Loucy (cell line): Measurements from ENCODE around the gene CDX2.
"Not testable (repeated sequence)": the region's sequence is repeated elsewhere in the genome, so short reads cannot be mapped to it uniquely, and the experiment has no call there.

Experiments used
- H2AFZ ChIP-seq: fragments of 200-600 bp; sonication (generic); 2 replicates; pipeline ENCODE4 v1.6.0; 2016; ENCODE audit warnings: antibody characterized with exemption, mild to moderate bottlenecking, low read length, moderate library complexity
- H3F3A ChIP-seq: fragments of 200-600 bp; 2 replicates; pipeline ENCODE4 v1.6.0; 2016; ENCODE audit warnings: antibody characterized with exemption, low read depth, mild to moderate bottlenecking
- H3K27me3 ChIP-seq: fragments of 200-600 bp; sonication (generic); 2 replicates; pipeline ENCODE4 v1.6.1; 2014; ENCODE audit warnings: low read length, mild to moderate bottlenecking; ENCODE audit not compliant: insufficient read depth, poor library complexity, severe bottlenecking
- H3K36me3 ChIP-seq: fragments of 200-600 bp; sonication (generic); 2 replicates; pipeline ENCODE4 v1.6.1; 2016; ENCODE audit warnings: low read length; ENCODE audit not compliant: insufficient read depth
- H3K4me1 ChIP-seq: fragments of 200-600 bp; sonication (generic); 2 replicates; pipeline ENCODE4 v1.5.1; 2014; ENCODE audit warnings: low read length, mild to moderate bottlenecking; ENCODE audit not compliant: insufficient read depth, poor library complexity, severe bottlenecking
- H3K4me2 ChIP-seq: fragments of 200-600 bp; sonication (generic); 2 replicates; pipeline ENCODE4 v1.6.0; 2014; ENCODE audit warnings: antibody characterized with exemption, low read length, low read depth, mild to moderate bottlenecking; ENCODE audit not compliant: poor library complexity, severe bottlenecking
- H3K4me3 ChIP-seq: fragments of 200-600 bp; sonication (generic); 2 replicates; pipeline ENCODE4 v1.5.1; 2014; ENCODE audit warnings: low read length, mild to moderate bottlenecking, mixed read lengths; ENCODE audit not compliant: poor library complexity, severe bottlenecking
- H3K79me2 ChIP-seq: fragments of 200-600 bp; sonication (generic); 2 replicates; pipeline ENCODE4 v1.6.1; 2014; ENCODE audit warnings: low read length; ENCODE audit not compliant: insufficient read depth
- H3K9ac ChIP-seq: fragments of 200-600 bp; sonication (generic); 2 replicates; pipeline ENCODE4 v1.6.0; 2014; ENCODE audit warnings: mild to moderate bottlenecking, low read depth, low read length, moderate library complexity; ENCODE audit not compliant: poor library complexity, severe bottlenecking
- H3K9me2 ChIP-seq: fragments of 200-600 bp; sonication (generic); replicated peaks from 2 replicates; pipeline ENCODE4 v1.6.1; 2016; ENCODE audit warnings: low read depth, low read length, mixed read lengths
- H3K9me3 ChIP-seq: fragments of 200-600 bp; sonication (generic); 2 replicates; pipeline ENCODE4 v1.6.1; 2014; ENCODE audit warnings: mild to moderate bottlenecking, antibody characterized with exemption, low read length, low read depth; ENCODE audit not compliant: insufficient read depth
- H4K20me1 ChIP-seq: fragments of 200-600 bp; sonication (generic); 2 replicates; pipeline ENCODE4 v1.6.0; 2014; ENCODE audit warnings: antibody characterized with exemption, low read length, mild to moderate bottlenecking; ENCODE audit not compliant: insufficient read depth, poor library complexity, severe bottlenecking
- CTCF ChIP-seq: fragments of 200-600 bp; sonication (generic); conservative IDR thresholded peaks from 2 replicates; pipeline ENCODE4 v1.5.1; 2014; ENCODE audit warnings: mild to moderate bottlenecking, antibody characterized with exemption, low read length
- EZH2phosphoT487 ChIP-seq: fragments of 200-600 bp; IDR thresholded peaks from 2 replicates; pipeline ENCODE4 v1.6.1; 2018; ENCODE audit warnings: antibody characterized with exemption, mild to moderate bottlenecking, moderate library complexity, borderline replicate concordance

The CDX2 gene

DNA sequence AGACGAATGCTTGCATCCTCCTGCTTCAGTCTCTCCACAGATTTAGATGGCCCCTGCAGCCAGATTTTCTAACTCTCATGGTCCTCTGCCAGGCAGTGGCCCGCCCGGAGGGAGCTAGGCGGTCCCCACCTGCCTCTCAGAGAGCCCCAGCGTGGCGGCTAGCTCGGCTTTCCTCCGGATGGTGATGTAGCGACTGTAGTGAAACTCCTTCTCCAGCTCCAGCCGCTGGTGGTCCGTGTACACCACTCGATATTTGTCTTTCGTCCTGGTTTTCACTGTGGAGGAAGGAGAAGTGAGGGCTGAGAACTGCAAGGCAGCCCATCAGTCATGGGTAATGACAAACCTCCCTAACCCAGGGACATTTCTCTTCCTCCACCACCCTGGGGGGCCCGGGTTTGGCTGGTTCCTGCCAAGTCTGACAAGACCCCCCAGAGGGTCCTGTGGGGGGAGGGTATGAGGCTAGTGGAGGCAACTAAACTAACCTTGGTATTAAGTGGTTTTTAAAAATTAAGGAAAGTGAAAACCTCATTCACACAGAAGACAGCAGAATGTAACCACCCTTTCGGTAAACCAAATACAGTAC is 4.3 kb downstream of the CDX2 start:
- no peaks in the 10 kb centered on the region for H3K4me1 ChIP-seq
- no peak overlapping the region for H3K4me2 ChIP-seq
- no peak for TF ChIP-seq CTCF
- no peak for TF ChIP-seq EZH2phosphoT487
- no peaks in the 10 kb centered on the region for H3K79me2 ChIP-seq
- H3K9me3 ChIP-seq: no peaks in the 10 kb centered on the region
- no peaks in the 10 kb centered on the region for H3K9me2 ChIP-seq
- no peaks in the 10 kb centered on the region for H3K27me3 ChIP-seq
- H3F3A ChIP-seq: no peaks in the 10 kb centered on the region
- H3K9ac ChIP-seq: no peak overlapping the region
- no peak overlapping the region for H3K4me3 ChIP-seq
- no peaks in the 10 kb centered on the region for H3K36me3 ChIP-seq
- no peaks in the 10 kb centered on the region for H4K20me1 ChIP-seq
- no peak overlapping the region for H2AFZ ChIP-seq

DNA sequence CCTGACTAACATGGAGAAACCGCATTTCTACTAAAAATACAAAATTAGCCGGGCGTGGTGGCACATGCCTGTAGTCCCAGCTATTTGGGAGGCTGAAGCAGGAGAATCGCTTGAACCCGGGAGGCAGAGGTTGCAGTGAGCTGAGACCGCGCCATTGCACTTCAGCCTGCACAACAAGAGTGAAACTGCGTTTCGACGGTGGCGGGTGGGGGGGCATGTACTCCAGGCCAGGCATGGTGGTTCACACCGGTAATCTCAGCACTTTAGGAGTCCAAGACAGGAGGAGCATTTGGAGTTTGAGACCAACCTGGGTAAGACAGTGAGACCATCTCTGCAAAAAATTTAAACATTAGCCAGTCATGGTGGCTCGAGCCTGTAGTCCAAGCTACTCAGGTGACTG is 4.9 kb downstream of the CDX2 start:
- H3K4me2 ChIP-seq, H3K9me2 ChIP-seq, H3K9me3 ChIP-seq, H3K27me3 ChIP-seq, H3K4me1 ChIP-seq, H3K36me3 ChIP-seq, H3K79me2 ChIP-seq, H3K9ac ChIP-seq, H3K4me3 ChIP-seq, H3F3A ChIP-seq, H2AFZ ChIP-seq, H4K20me1 ChIP-seq: not testable (repeated sequence)

DNA sequence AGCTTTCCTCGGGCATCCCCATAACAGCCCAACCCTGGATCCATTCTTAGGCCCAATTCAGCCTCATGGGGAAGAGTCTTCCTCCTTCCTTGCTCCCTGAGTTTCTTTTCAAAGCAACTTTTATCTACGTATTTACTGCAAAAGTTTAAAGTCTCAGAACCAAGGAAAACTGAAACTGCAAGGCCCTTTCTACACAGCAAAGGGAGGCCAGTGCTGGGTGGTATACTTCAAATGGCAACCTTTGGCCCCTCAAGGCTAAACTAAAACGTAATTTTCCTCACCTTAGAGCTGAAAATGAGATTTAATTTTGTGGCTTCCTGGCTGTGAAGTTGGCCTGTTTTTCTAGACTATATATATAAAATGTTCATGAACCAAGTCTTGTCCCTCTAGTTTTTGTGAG is 5.6 kb downstream of the CDX2 start:
- H3K9ac ChIP-seq: no peak overlapping the region
- no peaks in the 10 kb centered on the region for H3K79me2 ChIP-seq
- H3F3A ChIP-seq: no peaks in the 10 kb centered on the region
- H3K9me3 ChIP-seq: no peaks in the 10 kb centered on the region
- H3K27me3 ChIP-seq: no peaks in the 10 kb centered on the region
- H3K9me2 ChIP-seq: no peaks in the 10 kb centered on the region
- no peak overlapping the region for H3K4me2 ChIP-seq
- H3K4me3 ChIP-seq: no peak overlapping the region
- no peaks in the 10 kb centered on the region for H4K20me1 ChIP-seq
- no peaks in the 10 kb centered on the region for H3K36me3 ChIP-seq
- no peak for TF ChIP-seq EZH2phosphoT487
- TF ChIP-seq CTCF: no peak
- H3K4me1 ChIP-seq: no peaks in the 10 kb centered on the region
- no peak overlapping the region for H2AFZ ChIP-seq

DNA sequence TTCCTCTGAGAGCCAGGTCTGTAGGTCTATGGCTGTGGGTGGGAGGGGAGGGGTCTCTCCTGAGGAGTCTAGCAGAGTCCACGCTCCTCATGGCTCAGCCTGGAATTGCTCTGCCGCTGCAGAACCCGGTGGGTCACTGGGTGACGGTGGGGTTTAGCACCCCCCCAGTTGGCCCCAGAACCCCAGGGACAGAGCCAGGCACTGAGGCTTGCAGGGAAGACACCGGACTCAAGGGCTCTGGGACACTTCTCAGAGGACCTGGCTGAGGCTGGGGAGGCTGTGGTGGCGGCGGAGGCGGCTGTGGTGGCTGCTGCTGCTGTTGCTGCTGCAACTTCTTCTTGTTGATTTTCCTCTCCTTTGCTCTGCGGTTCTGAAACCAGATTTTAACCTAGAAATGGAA is 6.1 kb downstream of the CDX2 start:
- TF ChIP-seq EZH2phosphoT487 (no peak), CTCF (no peak)
- H3K79me2 ChIP-seq: no peaks in the 10 kb centered on the region
- no peaks in the 10 kb centered on the region for H4K20me1 ChIP-seq
- no peak overlapping the region for H3K9ac ChIP-seq
- no peaks in the 10 kb centered on the region for H3F3A ChIP-seq
- no peak overlapping the region for H3K4me2 ChIP-seq
- H3K27me3 ChIP-seq: no peaks in the 10 kb centered on the region
- H3K4me3 ChIP-seq: no peak overlapping the region
- no peak overlapping the region for H2AFZ ChIP-seq
- no peaks in the 10 kb centered on the region for H3K4me1 ChIP-seq
- no peaks in the 10 kb centered on the region for H3K9me2 ChIP-seq
- H3K9me3 ChIP-seq: no peaks in the 10 kb centered on the region
- H3K36me3 ChIP-seq: no peaks in the 10 kb centered on the region
